Activated CD4-positive, alpha-beta T cell treated with anti-CD3 and anti-CD28 coated beads, Interleukin-2, Interleukin-6, amounts not matched to agents 100 ng/mL and 50 ng/mL, durations not matched to agents 16 hours and 8 hours (primary cell): Measurements from ENCODE around the gene ATG4B.
A peak's percentile ranks its signal among the peaks of the same experiment; 100 is the strongest.
"Not testable (repeated sequence)": the region's sequence is repeated elsewhere in the genome, so short reads cannot be mapped to it uniquely, and the experiment has no call there.

Experiments
- DNase-seq: peaks from one replicate; pipeline ENCODE4 v3.0.0-alpha.2; 2020

Gene ATG4B

DNA sequence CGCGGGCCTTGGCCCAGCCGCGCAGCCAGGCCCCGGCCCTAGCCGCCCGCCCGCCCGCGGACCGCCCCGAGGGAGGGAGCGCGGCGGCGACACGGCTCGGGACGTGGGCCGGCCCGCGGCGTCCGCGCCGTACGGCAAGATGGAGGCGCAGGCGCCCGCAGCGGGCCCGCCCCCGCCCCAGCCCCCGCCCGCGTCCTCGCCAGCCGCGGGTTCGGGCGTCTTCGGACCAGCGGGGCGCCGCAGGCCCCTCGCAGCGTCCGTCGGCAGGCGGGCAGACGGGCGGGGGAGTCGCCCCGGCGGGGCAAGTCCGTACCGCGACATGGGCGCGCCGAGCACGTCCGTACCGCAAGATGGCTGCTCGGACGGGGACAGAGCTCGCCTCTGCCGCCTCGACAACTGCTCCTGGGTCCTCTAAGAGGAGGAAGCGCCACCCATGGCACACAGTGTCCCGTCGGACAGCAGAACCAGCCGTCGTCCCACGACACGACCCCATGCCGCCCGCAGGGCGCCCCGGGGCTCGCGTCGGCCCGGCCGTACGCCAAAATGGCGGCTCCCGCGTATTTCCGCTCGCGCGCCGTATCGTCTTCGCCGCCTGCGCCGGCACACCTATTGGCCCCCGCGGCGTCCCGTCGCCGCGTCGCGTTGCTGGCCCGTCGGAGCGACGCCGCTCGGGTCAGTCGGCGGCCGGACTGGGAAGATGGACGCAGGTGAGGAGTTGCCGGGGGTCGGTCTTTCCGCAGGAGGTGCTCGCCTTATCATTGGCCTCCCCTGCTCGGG, at the start of gene ATG4B, which contains the start of gene THAP4:
Gene ATG4B (plus strand): TSS at position 676 of the 777 bp plus-strand sequence. CDS start 22 bp downstream, at position 698.
Gene THAP4 (minus strand): TSS at position 141 of the 777 bp plus-strand sequence. CDS start 141 bp downstream, outside the sequence.
- peak; percentile 86 for DNase-seq

DNA sequence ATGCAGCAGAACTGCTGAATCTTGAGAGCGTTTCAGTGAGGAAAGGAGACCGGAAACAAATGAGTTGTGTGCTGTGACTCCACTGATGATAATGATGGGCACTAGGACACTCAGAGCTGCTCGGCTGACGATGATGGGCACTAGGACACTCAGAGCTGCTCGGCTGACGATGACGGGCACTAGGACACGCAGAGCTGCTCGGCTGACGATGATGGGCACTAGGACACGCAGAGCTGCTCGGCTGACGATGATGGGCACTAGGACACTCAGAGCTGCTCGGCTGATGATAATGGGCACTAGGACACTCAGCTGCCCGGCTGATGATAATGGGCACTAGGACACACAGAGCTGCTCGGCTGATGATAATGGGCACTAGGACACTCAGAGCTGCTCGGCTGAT, 47.6 kb upstream of the ATG4B start:
- not testable (repeated sequence) for DNase-seq

- DNase-seq = not testable (repeated sequence)
Observed at GRCh38 chr2:241590496-241591455, 46.7 kb upstream of the ATG4B start.

- no peak for DNase-seq
Observed at GRCh38 chr2:241592126-241592845, 45.2 kb upstream of the ATG4B start.

DNA sequence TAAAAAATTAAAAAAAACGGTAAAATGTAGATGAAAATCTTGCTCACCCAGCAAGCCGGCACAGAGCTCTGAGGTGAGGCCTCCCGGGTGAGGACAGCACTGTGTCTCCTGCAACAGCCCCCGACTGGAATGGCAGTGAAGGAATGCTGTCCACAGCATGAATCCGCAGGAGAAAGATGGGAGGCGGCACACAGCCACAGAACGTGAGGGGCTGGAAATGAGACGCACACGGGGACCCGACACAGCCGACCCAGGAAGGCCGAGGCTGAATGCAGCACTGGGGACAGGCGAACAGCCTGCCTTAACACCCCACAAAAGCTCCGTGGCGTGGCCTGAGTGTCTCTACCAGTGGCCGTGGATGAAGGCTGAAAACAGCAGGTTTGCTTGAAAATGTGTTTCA, 44.2 kb upstream of the ATG4B start:
- no peak for DNase-seq

- DNase-seq = no peak
Observed at GRCh38 chr2:241595600-241596140, 41.8 kb upstream of the ATG4B start.

DNA sequence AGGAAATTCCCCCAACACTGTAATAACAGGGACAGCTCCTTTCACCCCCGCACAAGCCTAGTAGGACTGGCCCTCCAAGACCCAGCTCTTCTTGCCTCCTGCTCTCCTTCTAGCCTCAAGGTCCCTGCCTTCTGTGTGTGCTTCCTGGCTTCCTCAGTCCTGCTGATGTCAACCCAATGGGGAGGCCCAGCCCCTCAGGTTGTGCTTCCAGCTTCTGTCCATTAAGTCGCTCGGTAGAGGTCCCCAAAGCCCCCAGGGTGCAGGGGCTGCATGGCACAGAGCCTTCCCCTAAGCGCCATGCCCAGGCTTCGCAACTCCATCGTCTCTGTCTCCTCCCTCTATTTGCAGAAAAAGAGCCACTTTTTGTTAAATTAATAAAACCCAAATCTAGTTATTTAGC, 39.9 kb upstream of the ATG4B start:
- DNase-seq = no peak

DNA sequence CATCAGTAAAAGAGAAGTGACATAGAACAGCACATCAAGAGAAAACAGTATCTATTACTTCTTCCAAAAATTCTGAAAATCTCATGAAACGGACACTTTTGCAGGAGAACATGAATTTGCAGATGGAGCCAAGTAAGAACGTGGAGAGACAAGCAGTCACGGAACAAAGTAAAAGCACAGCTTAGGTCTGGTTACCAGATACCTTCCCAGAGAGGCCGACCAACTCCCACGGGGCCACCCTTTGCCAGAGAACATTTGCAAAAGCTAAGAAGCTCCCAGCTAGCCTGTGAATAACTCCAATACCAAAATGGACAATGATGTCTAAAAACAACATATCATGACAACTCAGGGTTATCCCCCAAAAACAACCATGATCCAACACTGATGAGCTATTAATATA, 39.4 kb upstream of the ATG4B start:
- DNase-seq = no peak

DNA sequence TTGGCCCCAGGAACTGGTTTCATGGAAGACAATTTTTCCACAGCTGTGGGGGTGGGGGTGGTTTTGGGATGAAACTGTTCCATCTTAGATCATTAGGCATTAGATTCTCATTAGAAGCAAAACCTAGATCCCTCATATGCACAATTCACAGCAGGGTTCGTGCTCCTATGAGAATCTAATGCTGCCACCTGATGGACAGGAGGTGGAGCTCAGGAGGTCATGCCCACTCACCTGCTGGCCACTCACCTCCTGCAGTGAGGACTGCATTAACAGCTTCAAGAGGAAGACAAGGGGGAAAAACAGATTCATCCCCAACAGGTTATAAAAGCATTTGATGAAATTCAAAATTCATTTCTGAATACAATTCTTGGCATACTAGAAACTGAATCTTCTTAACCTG, 39.0 kb upstream of the ATG4B start:
- no peak for DNase-seq

DNA sequence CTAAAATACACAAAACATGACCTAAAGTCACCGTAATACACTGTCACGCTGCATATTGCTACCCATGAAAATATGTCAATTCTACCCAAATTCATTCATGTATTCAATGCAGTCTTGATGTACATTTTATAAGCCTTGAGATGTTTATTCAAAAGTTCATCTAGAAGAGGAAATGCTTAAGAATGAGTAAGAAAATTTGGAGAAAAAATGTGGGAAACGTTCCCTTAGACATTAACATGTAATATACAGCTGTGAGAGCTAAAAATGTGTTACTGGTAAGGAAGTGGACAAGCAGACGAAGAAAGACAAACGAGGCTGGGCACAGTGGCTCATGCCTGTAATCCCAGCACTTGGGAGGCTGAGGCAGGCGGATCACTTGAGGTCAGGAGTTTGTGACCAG, 37.9 kb upstream of the ATG4B start:
- no peak for DNase-seq

DNA sequence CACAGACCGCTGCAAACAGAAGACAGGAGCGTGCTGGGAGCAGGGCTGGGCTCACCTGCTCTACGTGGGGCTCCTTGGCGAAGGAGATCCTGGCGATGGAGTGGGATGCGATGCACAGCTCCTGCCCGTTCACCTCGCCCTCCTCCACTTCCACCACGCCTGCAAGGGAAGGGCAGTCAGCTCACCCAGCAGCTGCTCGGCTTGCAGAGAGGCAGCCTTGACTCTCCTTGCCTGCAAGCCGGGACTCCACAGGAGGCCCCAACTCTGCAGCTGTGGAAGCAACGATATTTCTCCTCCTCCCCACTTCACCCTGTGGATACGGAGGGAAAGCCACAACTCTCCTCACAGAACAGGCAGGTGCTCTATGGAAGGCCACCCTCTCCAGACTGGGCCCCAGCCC, 35.7 kb upstream of the ATG4B start:
- DNase-seq = no peak

DNA sequence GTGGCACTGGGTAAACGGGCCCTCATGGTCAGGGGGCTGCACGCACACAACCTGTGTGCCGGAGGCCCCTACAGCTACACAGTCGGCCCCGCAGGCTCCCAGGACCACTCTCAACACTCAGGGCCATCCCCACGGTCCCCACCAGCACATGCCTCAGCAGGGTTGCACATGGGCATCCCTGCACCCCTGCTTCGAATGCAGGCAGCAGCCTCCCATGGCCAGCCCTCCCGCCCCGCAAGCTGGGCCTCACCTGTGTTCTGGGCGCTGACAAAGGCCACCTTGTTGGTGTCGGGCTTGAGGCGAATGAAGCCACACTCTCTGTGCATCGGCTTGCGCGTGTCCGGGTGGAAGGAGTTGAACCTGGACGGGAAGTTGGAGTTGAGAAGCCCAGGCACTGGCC, 34.8 kb upstream of the ATG4B start:
- DNase-seq = no peak

DNA sequence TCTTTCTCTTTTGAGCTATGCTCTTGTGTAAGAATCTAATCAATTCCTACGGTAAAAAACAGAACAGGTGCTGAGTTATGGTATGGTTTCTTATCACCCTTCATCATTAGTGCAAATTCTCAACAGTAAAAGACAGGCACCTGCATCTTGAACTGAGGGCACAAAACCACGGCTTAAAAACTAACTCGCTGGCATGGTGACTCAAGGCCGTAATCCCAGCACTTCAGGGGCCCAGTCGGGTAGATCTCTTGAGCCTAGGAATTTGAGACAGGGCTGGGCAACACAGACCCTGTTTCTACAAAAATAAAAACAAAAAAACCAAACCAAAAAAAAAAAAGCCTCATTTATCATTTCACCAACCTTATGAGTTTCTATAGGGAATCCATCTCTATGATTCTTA, 33.8 kb upstream of the ATG4B start:
- no peak for DNase-seq

DNA sequence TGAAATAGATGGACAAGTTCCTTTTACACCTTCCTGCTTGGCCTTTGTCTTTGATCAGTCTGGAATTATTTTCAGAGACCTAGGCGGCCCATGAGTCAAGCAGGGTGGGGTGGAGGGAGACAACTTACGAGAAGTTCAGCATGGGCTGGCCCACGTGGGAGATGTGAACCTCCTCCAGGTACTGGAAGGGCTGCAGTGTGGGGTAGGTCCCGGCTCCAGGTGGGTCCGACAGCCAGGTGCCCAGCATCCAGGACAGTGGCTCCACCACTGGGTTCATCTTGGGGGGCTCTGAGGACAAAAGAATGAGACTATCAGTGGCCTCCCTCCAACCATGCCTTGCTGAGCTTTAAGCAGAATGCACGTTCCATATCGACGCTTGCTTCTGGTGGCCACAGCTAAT, 31.3 kb upstream of the ATG4B start:
- no peak for DNase-seq

GRCh38 chr2:241607162-241607885, 30.2 kb upstream of the ATG4B start:
- no peak for DNase-seq

DNA sequence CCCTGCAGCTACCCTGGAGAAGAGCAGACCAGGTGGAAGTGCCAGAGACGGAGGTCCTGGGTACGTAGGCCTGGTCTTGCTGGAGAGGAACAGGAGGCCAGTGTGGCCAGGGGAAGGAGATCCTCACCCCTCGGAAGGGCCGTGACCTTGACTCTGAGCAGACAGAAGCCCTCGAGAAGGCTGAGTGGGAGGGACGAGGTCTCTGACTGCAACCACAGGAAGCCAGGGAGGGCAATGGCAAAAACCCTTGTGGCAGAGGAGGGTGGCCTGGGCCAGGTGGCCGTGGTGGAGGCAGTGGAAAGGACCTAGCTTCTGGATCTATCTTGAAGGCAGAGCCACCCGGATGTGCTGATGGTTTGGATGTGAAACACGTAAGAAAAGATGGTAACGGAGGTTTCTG, 28.6 kb upstream of the ATG4B start:
- no peak for DNase-seq

DNA sequence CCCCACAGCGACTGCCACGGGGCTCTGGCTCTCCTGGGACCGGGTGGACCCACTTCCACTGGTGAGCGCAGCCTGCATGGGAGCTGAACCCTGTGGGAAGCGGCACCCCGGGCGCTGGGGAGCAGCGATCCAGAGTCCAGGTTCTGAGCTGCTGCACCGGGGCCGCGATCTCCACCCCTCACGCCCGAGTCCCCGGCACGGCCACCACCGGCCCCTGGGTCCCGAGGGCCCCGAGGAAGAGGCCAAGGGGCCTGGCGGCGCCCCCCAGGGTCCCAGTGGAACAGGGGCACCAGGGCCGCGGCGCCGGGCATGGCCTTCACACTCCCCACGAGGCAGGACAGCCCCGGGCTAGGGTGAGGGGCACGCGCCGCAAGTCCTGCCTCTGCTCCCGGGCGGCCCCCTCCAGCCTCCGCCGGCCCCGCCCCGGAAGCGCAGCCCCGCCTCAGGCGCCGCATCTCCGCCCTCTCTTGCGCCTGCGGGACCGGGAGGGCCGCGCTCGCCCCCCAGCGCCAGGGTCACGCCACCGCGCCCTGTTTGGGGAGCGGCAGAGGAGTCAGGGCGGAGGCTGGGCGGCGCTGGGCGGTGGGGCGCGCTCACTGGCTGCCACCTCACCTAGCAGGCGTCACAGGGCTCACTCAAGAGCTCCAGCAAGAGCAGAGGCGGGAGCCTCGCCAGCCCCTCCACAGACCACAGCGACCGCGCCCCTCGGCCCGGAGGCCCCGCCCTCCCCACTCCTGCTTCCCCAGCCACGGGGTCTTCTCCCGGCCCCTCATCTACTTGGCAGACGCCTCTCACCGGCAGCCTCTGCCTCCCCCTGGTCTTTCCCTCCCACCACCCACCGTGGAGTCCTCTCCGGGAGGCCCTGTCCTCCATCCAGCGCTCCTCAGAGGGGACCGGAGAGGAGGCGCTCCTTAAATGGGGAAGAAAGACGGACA, 27.4 kb upstream of the ATG4B start:
- DNase-seq = peak; percentile 94

DNA sequence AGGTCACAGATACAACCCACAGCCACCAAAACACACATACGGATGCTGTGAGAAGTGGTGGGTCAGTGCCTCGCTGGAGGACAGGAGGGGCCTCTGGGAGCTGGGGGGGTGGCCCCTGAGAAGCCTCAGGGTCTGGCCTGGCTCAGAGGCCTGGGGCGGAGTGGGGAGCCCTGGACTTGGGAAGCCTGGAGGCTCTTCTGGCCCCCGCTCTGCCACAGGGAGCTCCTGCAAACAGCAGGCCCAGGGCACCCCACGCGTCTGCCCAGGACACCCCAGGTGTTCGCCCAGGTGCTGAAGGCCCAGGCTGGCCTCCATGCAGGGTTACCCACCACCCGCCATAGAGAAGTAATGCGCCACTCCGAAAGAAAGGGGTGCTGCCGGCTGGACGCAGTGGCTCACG, 26.4 kb upstream of the ATG4B start:
- no peak for DNase-seq

GRCh38 chr2:241612156-241613016, 25.1 kb upstream of the ATG4B start:
- no peak for DNase-seq
